ENCODE measurements around the gene SMPD1.

The SMPD1 gene

GRCh38 chr11:6415797-6416196 is 25.5 kb downstream of the SMPD1 start:
- FAIRE-seq: no peak

- FAIRE-seq: no peak
These were observed 27.8 kb downstream of the SMPD1 start for GRCh38 chr11:6417907-6418556.

GRCh38 chr11:6418557-6419008 is 28.3 kb downstream of the SMPD1 start:
- no peak for FAIRE-seq

- no peak for FAIRE-seq
These were observed 28.8 kb downstream of the SMPD1 start, which contains the start of gene APBB1 for GRCh38 chr11:6419009-6419631. Gene APBB1, minus strand, starts transcription at chr11:6419094. Its CDS starts 7,747 bp downstream, at chr11:6411347.

GRCh38 chr11:6420677-6421076 is 30.4 kb downstream of the SMPD1 start:
- no peak for FAIRE-seq

GRCh38 chr11:6427516-6427915 is 37.2 kb downstream of the SMPD1 start:
- no peak for FAIRE-seq

GRCh38 chr11:6431861-6432260 is 41.6 kb downstream of the SMPD1 start:
- FAIRE-seq: no peak

GRCh38 chr11:6433998-6434660 is 43.9 kb downstream of the SMPD1 start:
- no peak for FAIRE-seq

GRCh38 chr11:6437423-6437822 is 47.1 kb downstream of the SMPD1 start:
- no peak for FAIRE-seq

- FAIRE-seq: no peak
These were observed 47.7 kb downstream of the SMPD1 start for GRCh38 chr11:6437993-6438392.

GRCh38 chr11:6438979-6439571 is 48.8 kb downstream of the SMPD1 start:
- FAIRE-seq: no peak

GRCh38 chr11:6440906-6441358 is 50.7 kb downstream of the SMPD1 start, which contains the start of gene HPX:
Gene HPX, minus strand, starts transcription at chr11:6440987. Its CDS starts 24 bp downstream, at chr11:6440963.
- FAIRE-seq: no peak

- FAIRE-seq: no peak
These were observed 52.2 kb downstream of the SMPD1 start for GRCh38 chr11:6442441-6442840.

- no peak for FAIRE-seq
These were observed 53.2 kb downstream of the SMPD1 start for GRCh38 chr11:6443269-6444003.

All from endometrium (tissue), 2 donors.